OCI-LY3 (cell line): ENCODE data around the gene RNU11.

ENCODE experiments used
- CTCF ChIP-seq: fragments of 200-600, 300-600 bp; sonication (generic); IDR thresholded peaks from 2 replicates; pipeline ENCODE4 v1.5.1; 2014; ENCODE audit warnings: antibody characterized with exemption, low read length, low read depth
- EZH2phosphoT487 ChIP-seq: fragments of 200-600 bp; shearing (Covaris generic); IDR thresholded peaks from 2 replicates; pipeline ENCODE4 v1.6.1; 2018; ENCODE audit warnings: antibody characterized with exemption, mixed run types, low read depth

GRCh38 chr1:28682840-28683239 is 34.4 kb downstream of the RNU11 start:
- no peak for TF ChIP-seq CTCF
- no peak for TF ChIP-seq EZH2phosphoT487
